Medulla oblongata (tissue), 1 donor: ENCODE data around the gene TJP2.
A peak's percentile ranks its signal among the peaks of the same experiment; 100 is the strongest.

Experiments used
- DNase-seq: peaks from one replicate; pipeline ENCODE4 v3.0.0-alpha.2; 2015; ENCODE audit errors: extremely low spot score

TJP2 gene

DNA sequence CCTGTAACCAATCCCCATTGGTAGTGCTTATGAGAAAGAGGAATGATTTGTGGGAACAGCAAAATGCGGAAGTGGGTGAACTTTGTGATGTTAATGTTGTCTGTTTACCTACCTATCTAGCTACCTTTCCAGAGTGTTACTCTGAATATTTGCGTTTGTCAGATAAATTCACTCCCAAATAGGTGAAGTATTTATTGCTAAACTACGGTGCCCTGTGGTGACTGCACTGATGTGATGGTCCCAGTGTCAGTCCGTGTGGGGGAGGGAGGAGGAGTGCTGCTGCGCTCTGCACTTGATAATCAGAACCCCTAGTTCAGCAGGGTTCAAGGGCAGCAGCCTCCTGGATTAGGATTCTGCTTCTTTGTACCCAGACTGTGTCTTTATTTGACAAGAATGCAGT is 55.3 kb downstream of the TJP2 start:
- DNase-seq: no peak

DNA sequence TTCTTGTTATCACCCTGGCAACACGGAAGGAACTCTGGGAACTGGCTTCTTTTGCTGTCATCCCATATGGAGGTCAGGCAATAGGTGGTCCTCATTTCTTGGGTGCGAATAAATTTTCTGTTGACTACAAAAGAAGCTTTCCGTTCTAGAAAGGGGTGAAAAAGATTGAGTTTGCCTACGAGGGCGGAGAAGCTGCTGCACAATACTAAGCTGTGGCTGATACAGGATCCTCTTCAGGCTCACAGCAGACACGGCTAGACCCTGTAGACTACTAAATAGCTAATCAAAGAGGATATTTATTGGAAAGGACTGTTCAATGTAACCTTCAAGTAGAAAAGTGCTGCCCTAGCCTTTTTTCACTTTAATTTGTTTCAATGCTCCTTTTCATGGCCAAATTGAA is 58.1 kb downstream of the TJP2 start:
- no peak for DNase-seq

DNA sequence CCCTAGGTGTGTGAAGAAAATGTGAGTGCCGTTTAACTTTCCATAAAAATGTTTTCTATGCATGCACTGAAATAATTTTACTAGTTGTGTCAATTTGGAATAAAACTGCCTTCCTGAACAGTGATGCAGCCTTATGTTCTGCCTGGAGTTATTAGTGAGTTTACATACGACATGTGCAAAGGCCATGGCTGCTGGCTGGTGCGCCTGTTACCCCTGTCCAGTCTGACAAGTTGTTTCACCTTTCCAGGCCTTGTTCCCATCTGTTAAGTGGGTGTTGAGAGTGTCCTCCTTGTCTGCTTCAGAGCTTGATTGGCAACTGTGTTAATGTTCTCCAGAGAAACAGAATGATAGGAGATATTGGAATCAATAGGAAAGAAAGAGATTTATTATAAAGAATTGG is 60.6 kb downstream of the TJP2 start:
- DNase-seq: no peak

DNA sequence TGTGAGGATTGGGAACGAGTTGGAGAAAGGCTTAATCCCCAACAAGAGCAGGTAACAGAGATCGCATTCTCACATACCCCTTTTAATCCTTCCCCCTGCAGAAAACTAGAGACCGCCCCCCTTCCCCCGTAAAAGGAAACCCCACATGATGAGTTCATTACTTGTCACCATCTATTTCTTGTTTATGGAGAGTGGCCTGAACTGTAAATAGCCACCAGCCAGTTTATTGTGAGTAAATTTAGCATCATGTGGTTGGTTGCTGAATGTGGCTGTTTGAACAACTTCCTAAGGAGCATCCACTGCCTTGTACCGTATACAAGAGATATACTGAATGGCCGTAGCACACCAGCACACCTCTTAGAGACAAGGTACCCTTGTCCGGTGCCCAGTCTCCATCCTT is 62.1 kb downstream of the TJP2 start:
- DNase-seq: no peak

DNA sequence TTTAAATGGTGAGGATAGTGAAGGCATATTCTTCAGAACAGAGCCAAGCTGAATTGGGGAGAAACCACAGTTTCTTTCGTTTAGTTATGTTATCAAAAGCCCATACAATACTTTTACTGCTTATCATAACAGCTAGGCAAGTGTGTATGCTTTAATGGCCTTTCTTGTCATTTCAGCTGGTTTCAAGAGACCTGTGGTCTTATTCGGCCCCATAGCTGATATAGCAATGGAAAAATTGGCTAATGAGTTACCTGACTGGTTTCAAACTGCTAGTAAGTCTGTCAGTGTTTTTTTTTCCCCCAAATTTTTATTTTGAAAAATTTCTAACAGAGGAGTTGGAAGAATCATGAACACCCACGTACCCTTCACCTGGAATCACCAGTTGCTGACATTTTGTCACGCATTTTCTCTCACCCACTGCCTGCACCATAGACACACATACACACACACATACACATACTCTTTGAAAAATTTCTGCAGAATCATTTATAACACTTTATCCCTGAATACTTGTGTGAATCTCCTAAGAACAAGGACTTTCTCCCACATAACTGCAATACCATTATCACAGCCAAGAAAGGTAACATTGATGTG is 63.7 kb downstream of the TJP2 start:
- no peak for DNase-seq

DNA sequence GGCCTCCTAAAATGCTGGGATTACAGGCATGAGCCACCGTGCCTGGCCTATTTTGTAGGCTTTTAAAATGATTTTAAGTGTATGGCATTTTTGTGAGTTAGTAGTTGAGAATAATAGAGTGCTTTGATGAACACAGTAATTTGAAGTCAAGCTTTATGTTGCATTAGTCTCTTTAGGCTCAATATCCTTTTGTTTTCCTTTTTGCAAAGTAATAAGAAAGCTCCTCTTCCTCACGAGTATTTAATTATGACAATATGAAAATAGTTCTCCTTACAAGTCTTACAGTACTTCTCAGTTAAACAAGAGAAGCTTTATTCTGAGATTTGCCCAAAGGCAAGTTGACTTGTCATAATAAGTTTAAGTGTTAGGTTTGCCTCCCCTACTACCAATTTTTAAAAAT is 69.0 kb downstream of the TJP2 start:
- DNase-seq: no peak

DNA sequence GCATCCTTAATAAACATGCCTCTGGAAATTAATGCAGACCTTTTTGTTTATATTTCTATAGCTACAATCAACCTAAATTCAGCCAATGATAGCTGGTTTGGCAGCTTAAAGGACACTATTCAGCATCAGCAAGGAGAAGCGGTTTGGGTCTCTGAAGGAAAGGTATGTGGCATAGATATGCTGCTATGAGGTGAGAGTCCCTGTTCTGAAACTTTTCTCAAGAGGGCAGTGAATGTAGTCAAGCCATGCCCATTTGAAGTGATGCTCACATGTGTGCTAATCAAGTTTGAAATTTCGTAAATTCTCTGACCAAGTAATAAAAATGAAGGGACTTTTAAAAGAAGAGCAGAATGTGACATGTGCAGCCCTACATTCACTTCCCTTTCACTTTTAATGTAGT is 72.6 kb downstream of the TJP2 start:
- no peak for DNase-seq

DNA sequence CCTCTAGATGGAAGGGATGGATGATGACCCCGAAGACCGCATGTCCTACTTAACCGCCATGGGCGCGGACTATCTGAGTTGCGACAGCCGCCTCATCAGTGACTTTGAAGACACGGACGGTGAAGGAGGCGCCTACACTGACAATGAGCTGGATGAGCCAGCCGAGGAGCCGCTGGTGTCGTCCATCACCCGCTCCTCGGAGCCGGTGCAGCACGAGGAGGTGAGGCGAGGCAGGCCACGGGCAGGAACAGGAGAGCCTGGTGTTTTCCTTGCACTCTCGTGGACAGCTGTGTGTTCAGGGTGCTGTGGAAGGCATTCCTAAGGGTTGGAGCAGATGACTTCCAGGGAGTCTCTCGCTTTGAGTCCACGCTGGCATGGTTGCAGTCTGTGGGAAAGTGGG is 73.9 kb downstream of the TJP2 start:
- no peak for DNase-seq

DNA sequence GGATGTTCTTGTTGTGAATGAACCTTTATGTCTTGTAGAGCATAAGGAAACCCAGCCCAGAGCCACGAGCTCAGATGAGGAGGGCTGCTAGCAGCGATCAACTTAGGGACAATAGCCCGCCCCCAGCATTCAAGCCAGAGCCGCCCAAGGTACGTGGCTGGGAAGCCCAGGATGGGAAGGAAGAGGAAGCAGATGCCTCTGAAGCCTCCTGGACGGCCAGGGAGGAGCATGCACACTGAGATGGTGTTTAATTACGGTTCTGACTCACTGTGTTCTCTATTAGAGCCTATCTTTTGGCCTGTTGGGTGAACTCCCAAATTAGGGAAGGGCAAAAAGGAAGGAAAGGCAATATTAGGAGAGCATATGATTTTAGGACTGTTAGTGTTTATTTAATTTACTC is 75.3 kb downstream of the TJP2 start:
- DNase-seq: no peak

DNA sequence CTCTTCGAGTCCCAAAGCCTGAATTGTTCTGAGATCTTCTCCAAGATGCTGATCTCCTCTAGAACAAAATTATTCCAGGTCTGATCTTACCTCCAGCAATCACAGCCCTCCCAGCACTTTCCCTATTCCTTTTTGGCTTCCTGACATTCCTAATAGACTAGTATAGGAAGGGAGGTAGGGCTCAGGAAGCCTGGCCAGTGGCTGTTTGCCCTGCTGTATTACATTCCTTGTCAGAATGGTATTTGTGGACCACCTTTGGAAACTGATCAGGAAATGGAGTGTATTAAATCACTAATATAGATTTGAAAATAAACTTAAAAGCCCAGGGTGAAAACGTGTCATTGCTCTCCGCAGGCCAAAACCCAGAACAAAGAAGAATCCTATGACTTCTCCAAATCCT is 76.6 kb downstream of the TJP2 start:
- no peak for DNase-seq

DNA sequence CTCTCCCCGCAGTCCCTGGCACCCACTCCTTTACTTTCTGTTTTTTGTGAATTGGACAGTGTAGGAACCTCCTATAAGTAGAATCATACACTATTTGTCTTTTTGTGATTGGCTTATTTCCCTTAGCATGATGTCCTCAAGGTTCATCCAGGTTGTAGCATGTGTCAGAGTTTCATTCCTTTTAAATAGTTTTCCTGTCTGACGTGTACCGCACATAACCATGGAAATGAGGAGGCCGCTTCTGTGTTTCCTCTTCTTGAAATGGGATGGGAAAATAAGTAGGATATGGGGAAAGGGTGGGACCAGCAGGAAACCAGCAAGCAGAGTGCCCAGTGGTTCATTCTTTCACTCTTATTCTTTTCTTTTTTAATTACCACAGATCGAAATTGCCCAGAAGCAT is 78.4 kb downstream of the TJP2 start:
- no peak for DNase-seq

DNA sequence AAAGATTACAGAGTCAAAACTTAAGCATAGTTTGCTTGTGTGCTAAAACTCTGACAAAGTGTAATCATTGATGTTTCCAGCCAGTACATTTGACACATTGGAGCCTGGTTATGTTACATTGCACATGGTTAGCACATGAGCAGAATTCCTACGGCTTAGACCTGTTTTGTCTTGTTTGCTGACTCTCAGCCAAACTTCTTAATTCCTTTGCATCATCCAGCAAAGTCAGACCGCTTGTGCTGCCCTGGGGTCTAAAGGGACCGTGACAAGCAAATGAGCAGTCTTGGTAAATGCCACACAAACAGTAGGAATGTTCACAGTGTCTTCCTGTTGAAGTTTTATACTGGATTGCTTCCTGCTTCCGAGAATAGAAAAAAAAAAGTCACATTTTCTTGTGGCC is 79.0 kb downstream of the TJP2 start:
- no peak for DNase-seq

DNA sequence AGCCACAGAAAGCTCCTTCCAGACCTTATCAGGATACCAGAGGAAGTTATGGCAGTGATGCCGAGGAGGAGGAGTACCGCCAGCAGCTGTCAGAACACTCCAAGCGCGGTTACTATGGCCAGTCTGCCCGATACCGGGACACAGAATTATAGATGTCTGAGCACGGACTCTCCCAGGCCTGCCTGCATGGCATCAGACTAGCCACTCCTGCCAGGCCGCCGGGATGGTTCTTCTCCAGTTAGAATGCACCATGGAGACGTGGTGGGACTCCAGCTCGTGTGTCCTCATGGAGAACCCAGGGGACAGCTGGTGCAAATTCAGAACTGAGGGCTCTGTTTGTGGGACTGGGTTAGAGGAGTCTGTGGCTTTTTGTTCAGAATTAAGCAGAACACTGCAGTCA is 80.1 kb downstream of the TJP2 start:
- peak; percentile 83 for DNase-seq

DNA sequence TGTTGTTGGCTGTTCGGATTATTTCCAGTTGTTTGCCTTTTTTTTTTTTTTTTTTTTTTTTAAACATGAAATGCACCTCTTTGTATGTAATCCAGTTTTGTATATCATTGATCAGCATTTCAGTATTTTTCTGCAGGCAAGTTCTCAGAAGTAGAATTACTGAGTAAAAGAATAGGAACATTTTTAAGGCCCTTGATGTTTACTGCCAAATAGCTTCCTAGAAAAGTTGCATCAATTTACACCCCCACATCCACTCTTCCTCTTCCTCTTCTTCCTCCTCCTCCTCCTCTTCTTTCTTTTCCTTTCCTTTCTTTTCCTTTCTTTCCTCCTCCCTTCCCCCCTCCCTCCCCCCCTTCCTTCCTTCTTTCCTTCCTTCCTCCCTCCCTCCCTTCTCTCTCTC is 81.5 kb downstream of the TJP2 start:
- DNase-seq: no peak

DNA sequence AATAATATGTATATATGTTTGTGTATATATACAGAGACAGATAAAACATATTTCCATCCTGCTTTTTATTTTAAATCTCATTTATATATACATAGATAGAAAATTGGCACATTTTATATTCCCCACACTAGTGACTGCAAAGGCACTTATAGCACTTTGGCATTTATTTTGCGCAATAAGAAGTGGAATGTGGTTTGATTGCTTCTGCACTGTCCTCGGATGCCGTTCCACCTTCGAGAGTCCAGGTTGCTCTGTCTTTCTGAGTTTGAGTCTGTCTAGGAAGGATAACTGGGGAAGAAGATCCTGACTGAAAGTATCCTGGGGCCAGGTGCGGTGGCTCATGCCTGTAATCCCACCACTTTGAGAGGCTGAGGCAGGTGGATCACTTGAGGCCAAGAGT is 84.5 kb downstream of the TJP2 start:
- no peak for DNase-seq

DNA sequence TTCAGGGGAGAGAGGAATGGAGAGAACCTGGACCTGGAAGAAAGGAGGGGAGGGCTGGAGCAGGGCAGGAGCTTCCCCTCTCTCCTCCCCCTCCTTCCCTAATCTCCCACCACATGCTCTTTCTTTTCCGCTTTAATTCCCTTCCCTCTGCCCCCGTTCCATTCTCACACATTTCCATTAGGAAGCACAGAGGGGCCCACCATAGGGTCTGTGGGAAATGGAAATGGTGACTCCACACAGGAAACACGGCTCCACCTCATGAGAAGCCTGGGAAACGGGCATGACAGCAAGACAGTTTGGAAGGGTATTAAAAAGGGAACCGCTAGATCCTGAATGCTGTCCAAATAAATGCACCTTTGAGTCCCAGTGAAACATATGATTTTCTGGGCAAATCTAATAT is 86.1 kb downstream of the TJP2 start:
- no peak for DNase-seq

DNA sequence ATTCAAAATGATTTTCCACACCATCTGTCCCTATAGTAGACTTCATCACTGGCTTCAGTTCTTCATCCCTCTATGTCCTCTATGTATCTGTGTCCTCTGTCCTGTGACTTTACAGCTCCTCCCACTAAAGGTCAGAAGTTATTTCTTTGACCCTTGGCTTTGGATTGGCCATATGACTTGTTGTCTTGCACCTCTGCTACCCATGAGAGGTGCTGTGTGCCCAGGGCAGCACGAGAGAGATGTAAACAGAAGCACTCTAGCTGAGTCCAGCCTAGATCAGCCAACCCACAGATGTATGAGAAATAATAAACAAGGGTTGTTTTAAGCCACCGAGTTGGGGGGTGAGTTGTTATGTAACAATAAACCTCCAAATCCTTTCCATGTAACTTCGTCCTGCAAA is 87.6 kb downstream of the TJP2 start:
- no peak for DNase-seq

DNA sequence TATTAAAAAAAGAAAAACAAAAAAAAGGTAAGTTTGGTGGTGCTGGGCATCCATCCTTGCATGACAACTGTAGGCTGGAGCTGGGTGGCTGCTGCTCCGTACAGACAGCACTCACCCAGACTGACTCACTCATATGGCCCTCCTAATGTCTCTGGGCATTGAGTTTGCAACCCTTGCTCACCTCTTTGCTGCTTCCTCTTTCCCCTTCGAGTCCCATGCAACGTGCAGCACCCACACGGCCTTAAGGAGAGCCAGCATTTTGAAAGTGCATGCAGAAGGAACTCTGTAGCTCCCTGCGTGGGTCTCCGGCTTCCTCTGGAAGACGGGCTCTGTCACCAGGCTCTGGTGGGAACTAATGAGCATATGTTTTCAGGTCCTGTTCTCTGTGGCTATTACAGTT is 90.4 kb downstream of the TJP2 start:
- no peak for DNase-seq

DNA sequence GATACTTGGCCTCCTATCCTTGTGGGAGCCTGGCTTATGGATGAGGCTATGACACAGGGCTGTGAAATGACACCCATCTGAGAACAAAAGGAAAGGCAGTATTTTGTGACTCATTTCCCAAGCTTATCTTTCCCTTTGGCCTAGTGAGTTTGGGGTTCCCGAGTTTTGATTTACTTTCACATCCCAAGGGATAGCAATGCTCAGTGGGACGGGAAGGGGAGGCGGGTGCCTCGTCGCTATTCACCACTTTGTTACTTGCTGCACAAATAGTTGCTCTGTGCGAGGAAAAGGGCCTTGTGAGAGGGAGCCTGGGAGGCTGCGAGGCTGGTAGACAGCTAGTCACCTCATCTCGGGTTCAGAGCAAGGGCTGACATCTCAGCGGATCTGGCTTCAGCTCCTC is 91.8 kb downstream of the TJP2 start:
- no peak for DNase-seq

DNA sequence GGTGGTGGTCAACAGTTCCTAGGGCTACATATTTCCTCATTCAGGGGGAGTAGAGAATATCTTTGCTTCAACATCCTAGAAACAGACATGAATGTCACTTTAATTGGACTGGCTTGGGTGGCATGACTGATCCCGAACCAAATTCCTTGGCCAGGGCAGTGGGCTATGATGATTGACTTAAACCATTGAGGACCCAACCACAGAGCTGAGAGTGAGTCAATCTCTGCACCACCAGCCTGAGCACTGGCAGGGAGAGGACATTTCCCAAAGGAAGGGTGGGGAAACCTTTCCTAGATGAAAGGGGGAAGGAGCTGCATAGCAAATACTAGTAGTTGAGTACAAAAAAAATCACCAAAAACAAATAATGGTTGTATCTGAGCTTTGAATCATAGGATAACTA is 98.1 kb downstream of the TJP2 start:
- DNase-seq: no peak

DNA sequence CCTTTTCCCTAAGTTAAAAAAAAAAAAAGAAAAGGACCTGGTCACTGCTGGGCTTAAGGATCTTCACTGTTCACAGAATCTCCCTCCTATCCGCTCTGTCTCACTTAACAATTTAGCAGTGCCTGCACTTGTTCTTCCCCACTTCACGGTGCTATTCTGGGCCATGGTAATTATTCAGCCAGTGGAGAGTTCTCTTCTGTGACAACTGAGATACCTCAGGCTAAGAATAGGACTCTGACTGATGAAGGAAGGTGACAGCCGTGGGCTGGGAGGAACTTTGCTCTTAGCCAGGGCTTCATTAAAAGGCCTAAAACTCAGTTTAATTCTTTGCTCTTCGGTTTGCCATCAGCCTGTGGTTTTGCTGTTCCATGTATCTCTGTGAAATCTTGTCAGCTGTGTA is 99.1 kb downstream of the TJP2 start:
- DNase-seq: no peak

DNA sequence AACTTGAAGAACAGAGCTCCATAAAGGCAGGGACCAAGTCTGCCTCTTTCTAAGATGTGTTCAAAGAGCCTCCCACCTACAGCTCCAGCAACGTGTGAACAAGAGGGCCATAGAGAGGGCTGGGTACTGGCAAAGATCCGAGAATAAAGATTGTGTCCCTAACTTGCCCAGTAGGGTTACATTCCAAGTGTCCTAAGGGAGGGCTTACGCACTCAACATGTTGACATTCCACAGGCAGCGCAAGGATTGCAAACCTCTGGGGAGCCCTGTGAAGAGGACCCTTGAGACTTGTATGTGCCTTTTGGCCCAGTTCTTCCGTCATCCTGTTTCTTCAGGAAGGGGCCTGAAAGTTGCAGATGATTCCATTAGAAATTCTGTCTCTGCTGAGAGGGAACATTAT is 102.7 kb downstream of the TJP2 start:
- no peak for DNase-seq

DNA sequence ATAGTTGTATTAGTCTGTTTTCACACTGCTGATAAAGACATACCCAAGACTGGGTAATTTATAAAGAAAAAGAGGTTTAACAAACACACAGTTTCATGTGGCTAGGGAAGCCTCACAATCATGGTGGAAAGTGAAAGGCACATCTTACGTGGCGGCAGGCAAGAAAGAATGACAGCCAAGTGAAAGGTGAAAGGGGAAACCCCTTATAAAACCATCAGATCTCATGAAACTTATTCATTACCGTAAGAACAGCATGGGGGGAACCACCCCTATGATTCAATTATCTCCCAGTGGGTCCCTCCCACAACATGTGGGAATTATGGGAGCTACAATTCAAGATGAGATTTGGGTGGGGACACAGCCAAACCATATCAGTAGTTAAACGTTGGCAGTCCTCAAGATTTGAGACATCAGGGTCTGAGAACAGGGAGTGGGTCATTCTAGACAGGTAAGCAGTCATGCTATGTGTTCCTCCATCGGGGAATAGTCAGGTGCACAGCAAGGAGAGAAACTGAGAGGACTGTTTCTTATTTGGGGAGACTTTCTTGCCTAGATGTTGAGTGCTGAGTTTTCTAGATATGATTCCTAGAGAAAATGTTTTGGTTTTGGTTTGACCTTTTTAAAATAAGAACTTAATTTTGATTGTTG is 105.1 kb downstream of the TJP2 start:
- DNase-seq: no peak

DNA sequence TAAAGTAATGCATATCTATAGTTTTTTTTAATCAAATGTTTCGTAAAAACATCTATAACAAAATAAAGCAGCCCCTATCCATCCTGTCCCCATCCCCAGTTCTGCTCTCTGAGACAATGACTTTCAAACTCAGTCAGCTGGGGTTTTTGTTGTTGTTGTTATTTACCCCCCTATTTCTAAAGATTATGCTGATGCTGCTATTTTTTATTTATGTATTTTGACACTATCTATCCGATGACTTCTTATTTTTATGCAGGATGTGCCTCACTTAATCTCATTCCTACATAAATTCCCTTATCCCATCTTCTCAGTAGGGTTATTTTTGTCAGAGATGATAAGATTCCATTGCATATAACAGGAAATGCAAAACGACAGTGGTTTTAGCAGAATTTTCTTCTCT is 105.7 kb downstream of the TJP2 start:
- DNase-seq: no peak
